NCI-H748 (cell line): ENCODE measurements around the gene PLEKHG1.

Source experiments
- DNase-seq: peaks from one replicate; lab custom pipeline; 2025; ENCODE audit not compliant: unreplicated experiment; lab: John Stamatoyannopoulos, UW

PLEKHG1 gene

DNA sequence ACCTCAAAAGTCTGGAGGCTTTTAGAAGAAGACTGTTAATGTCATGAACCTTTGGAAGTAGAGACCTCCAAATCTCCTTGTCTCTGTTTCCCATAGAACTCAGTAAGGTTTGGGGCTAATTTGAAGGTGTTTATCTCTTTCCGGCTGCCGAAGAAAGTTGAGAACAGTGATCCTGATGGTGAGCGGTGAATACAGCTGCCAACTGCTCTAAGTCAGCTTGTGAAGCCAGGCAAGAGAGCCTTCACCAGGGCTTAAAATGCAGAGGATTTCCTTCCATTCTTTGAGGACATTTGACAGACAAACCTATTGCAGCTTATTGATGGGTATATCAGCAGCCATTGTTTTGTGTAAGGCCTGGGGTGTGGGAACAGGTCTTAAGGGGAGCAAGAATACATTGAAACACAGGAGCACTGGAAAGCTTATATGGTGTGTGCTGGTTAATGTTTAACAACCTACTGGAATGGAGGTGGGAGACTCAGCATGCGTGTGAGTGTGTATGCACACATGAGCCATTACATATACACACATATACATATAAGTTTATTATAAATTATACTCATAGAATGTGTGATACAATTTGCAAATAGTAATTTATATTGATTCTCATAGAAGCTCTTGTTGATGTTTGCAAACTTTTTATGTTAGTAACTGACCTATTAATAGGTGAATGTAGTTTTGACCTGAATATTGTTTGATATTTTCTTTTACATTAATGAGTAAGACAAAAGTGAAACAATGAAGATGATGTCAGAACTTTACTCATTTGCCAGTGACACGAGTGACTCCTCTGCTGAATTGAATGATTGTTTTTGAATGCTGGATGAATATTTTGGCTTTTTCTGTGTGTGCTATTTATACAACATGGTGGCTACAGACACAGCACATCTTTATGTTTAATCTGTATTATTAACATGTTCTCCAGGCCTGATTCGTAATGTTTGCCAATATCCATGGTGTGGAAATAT is 18.1 kb downstream of the PLEKHG1 start:
- DNase-seq = no peak

DNA sequence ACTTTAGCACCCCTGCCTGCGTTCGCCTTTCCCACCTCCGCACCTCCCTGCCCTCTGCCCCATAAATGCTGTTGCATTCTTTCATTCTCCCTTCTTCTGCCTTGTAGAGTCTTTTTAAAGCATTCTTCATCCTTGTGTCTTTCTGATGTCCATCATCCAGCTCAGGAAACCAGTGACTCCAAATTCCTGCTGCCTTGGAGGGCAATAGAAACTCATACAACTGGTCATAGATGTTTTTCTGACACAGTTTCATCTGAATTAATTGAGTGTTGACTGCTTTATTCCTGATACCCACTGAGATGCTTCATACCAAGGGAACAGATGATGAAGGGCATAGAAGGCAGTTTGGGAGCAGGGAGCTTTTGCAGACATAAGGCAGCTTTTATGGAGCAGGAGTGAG is 19.6 kb downstream of the PLEKHG1 start:
- no peak for DNase-seq

DNA sequence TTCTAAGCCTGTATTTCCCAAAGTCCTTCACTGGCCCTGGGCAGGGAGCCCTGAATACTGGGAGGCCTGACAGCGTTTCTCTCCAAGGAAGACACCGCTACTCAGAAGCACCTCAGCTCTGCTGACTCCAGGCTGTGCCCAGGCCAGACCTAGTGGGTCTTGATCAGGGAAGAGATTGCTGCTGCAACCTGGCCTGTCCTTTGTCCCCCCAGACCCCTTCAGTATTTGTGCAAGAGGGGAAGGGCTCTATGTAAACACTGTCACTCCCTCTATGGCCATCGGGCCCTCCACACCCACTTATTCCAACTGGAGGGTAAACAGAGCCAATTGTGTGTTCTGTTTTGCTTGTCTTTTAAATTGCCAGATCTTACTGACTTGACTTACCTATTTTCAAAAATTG is 20.6 kb downstream of the PLEKHG1 start:
- peak; percentile 83 for DNase-seq

DNA sequence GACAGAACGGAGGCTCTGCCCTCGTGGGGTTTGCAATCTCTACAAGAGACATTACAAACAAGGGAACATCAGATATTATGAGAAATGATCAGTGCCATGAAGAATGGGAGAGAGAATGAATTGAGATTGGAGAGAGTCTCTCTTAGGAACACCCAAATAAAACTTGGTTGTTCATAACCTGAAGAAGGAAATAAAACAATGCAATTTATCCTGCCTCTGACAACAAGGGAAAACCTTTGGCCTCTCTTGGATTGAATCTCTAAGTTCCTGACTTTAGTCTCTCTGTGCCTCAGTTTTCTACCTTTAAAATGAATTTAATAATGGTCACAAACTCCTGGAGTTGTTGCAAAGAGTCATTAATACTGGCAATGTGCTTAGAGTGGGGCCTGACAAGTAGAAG is 21.1 kb downstream of the PLEKHG1 start:
- DNase-seq = no peak

DNA sequence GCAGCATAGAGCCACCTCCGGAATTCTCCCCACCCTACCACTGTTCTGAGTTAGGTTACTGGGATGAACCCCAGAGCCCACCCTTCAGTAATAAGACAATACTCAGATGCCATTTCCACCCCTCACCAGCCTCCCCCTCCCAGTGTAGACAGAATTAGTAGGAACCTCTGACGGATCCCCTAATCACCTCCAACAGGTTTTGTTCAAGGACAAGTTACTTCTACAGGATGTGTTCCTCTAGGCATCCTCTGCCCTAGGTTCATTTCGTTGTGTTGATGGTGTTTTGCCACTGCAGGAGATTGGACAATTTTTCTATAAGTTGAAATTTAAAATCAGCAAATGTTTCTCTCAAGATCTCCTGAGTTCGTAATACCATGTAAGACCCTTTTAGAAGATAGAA is 22.8 kb downstream of the PLEKHG1 start:
- DNase-seq = no peak

DNA sequence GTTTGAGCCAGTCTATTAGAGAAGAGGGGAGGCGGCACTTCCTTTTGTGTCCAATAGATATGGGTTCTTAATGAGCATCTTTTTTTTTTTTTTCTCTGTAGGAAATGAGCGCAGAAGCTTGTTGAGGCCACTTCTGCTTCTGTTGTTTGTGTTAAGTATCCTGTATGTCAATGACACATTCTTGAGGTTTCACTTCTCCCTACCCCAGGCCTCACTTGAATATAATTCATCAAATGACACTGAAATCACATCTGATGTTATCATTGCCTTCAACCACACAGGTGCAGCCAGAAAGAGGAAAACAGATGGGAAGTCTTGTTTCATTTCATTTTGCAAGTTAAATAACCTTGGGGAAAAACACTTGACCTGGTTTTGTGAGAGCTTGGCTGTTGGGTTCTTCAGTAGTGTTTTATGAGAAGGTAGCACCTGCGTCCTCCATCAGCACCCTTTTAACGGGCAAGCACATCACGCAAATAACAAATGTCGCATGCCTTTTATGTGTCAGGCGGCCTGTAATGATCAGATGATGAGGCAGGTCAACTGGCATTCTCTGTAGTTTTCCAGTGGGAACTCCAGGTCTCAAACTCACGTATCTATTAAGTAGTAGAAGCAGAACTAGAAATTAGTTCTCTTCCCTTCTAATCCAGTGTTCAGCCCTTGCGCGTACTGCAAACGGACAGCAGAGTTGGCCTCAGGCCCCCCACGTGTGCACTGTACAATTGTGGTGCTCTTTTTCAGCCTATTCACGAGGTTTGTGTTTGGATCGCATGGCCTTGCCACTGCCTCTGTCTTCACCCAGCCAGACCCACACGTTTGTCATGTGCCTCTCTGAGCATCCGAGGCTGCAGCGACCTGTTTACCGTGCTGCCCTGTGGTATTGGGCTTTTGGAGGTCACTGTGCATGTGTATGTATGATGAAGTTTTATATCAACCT is 23.5 kb downstream of the PLEKHG1 start:
- DNase-seq = peak; percentile 83

- no peak for DNase-seq
These were observed 24.5 kb downstream of the PLEKHG1 start for GRCh38 chr6:150624191-150624590.

DNA sequence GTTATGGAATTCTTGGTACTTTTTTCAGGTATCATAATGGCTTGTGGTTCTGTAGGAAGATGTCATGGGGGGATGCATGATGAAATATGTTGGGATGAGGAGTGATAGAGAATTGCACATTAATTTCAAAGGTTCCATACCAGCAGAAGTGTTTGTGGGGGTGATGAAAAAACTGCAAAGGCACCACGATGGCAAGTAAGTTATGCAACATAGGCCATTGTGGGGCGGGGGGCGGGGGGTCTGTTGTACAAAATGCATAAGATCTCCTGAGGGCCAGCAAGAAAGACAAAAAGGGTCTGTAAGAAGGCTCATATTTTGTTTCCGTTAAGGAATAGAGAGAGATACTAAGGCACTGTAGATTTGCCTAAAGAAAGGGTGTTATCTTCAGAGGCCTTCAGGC is 26.2 kb downstream of the PLEKHG1 start:
- no peak for DNase-seq

DNA sequence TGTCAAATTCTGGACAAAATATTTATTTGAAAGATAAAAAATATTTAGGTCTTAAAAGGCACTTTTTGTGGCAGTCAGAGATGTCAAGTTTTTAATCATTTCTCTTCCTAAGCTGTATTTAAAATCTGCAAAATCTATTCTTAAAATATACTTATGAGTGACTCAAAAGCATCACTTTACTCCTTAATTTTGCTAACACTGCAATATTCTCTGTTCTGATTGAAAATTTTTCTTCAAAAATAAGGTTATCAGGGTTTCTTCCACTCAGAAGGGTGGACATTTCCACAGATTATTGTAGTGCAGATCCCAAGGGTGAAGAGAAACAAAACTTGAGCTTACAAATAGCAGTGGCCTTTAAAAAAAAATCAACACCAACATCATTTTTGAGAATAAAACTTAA is 27.5 kb downstream of the PLEKHG1 start:
- DNase-seq = no peak

- DNase-seq = no peak
These were observed 27.9 kb downstream of the PLEKHG1 start for GRCh38 chr6:150627585-150628025.

DNA sequence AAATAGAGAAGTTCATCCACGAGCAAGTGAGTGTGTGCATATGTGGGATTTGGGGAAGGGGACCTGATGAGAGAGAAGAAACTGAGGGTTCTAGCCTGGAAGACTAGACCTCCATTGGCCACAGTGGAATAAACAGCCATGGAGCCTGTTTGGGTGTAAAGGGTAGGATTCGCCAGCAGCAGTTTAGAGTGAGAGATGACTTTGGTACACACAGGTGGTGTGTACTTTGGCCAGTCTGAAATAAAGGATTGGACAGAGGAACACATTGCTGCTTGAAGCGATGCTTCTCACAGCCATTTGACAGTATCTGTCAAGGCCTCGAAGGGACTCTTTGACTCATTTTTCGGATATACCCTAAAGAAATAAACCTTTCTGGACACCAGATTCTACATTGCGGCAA is 29.2 kb downstream of the PLEKHG1 start:
- DNase-seq = no peak

DNA sequence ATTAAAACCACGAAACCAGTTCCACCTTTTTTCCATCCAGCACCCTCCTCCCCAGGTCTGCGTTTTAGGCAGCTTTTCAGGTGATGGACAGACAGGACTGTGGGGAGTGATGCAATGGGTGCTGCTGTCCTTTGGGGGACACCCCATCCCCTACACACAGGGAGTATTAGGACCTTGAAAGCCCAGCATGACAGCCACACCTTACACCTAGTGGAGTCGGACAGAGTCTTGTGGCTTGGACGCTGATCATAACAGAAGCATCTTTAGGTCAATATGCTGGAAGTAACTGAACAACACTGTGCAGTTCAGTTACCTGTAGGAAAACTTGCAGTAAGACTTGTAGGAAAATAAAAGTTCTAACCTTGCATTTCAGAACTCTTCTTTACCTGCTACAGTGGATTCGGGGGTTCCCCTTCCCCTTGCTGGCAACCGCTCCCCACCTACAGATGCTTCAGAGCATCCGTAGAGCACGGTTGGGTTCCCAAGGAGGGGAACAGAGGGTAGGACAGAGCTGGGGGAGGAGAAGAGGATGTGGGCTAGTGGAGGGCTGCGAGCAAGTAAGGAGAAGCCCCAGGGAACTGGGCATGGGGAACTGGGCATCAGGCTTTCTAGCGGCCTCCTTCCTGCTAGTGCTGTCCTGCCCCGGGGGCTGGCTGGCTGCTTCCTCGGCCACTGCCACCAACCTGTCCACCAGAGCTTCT is 31.7 kb downstream of the PLEKHG1 start:
- DNase-seq = no peak

DNA sequence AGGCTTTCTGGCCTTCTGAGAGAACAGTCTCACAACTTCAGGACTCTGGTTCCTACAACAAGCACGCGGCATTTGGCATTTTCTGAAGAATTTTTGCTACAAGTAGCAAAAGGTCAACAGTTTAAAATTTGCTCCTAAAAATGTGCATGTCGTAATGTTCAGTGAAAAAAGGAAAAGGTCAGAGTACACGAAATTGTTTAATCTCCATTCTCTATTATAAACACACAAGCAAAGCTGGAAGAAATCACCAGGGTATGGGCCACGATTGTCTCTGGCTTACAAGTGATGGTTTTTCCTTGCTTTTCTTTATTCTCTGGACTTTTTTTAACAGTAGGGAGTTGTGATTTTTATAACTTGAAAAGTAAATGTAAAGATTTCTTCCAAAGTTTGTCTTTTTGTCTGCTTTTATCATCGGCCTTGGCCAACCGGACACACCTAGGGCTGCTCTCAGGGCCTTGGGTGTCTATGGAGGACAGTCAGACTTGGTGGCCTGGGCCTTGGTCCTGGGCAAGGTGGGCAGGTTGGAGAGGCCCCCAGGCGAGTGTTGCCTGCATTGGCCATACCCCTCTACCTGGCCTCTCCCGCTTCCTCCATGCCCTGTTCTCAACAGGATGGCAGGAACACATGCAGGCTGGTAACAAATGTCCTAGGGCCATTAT is 32.4 kb downstream of the PLEKHG1 start:
- DNase-seq = no peak

DNA sequence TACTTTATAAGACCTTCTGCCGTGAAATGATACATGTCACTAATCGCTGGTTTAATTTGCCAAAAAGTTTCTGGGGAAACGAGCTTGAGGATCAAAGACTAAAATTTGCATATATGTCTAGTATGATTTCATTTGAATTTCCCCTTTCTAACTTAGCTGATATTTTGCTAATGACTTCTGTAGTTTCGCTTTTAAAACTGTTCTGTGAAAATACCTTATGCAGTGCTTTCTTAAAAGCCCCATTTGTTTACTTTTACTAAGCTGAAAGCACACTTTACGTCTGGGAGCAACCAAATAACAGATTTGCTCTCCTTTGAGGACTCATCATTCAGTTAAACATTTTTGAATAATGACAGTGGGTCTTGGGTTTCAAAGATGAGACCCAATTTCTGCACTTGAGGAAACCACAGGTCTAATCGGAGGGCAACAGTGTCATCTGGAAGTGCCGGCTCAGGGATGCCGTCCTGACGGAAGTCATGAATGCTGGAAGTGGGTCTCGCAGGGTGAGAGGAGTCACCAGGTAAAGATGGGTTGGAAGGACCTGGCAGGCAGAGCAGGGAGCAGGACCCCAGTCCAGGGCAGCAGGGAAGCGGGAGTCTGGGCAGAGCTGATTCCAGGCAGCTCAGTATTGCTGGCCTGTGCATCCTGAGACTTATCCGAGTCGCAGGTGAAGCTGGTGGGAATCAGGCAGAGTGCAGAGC is 33.2 kb downstream of the PLEKHG1 start:
- no peak for DNase-seq

DNA sequence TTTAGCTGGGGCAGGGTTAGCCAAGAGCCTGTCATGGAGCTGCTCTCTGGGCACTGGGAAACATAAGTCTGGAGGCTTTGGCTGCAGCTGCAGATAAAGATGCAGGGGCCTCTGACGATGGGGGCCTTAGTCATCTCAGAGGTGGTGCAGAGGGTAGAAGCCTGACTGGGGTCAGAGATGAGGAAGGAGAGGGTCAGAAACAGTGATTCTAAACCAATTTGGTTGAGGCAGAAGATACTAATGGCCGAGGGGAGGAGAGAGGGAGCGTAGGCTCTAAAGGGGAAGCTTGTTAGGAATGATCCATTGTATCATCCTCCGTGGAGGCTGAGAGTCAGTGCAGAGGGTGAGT is 33.8 kb downstream of the PLEKHG1 start:
- DNase-seq = no peak

DNA sequence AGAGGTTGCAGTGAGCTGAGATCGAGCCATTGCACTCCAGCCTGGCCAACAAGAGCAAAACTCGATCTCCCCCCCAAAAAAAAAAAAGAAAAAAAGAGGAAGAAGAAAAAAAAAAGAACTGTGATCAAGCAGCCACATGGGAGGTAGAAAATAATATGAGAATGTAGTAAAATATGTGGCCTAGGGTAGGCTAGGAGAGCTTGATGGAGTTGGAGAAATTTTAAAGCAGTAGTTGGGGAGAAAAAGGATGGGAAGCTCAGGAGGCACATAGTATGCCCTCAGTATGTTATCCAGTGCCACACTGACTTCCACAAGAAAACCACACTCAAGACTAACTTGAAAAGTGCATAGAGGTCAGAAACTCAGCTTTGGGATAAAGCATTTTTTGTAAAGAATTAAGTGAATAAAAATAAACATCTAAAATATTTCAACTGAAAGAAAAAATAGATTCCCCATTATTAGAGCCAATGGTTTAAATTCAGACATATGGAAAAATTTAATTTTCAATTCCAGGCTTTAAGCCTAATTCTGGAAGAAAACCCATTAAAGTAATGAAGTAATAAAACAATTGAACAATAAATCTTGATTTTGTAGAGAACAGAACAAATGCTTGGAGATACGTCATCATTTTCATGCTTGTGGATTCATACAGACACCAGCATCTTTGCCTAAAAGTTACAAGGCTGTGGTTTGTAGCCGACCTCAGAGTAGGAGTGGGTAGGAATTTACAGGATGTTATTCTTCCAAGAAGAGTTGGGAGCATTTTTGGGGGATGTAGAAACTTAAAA is 34.7 kb downstream of the PLEKHG1 start:
- DNase-seq = no peak

DNA sequence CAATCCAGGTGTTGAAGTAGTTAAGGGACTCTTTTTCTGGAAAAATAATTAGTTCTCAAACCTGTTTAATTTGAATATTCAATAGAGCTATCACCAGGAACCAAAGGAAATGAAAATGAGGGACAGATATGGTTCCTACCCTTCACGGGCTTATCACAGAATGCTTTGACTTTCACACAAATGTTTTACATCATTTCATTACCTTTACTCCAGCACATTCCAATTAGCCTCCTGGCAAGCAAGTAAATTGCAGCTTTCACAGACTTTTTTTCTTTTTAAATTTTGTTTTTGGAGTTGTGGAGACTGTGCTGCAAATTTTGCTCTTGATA is 35.2 kb downstream of the PLEKHG1 start:
- DNase-seq = no peak

DNA sequence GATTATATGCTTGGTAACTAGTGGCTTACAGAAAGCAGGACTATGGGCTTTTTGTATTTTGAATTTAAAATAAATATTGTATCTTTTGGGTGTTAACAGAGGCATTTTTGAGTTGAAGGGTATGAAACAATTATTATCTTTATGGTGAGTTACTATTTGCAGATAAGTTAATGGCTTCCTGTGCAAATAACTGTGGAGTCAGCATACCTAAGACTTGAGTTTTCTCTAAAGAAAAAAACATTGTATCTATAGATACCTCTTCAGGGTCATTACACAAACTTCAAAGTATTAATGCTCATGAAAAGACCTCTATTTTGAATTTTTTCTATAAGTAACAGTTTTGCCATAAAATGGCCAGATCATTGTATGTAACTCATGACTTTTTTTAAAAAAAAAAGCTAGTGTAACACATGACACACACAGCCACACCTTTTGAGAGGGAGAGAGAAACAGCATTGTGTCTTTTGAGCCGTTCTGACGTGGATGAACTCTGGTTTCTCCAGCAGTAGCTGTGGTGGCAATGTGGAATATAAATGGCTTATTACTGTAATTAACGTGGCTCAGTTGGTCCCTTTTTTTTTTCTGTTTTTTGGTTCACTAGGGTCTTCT is 36.3 kb downstream of the PLEKHG1 start:
- DNase-seq = no peak

GRCh38 chr6:150636808-150637207 is 37.1 kb downstream of the PLEKHG1 start:
- DNase-seq = no peak
